Superior temporal gyrus (tissue), 1 donor: Measurements from ENCODE around the gene STK32C.
"Not testable (repeated sequence)": the region's sequence is repeated elsewhere in the genome, so short reads cannot be mapped to it uniquely, and the experiment has no call there.

Source experiments
- DNase-seq: peaks from one replicate; pipeline ENCODE4 v3.0.0-alpha.2; 2016; ENCODE audit errors: extremely low spot score

STK32C gene

DNA sequence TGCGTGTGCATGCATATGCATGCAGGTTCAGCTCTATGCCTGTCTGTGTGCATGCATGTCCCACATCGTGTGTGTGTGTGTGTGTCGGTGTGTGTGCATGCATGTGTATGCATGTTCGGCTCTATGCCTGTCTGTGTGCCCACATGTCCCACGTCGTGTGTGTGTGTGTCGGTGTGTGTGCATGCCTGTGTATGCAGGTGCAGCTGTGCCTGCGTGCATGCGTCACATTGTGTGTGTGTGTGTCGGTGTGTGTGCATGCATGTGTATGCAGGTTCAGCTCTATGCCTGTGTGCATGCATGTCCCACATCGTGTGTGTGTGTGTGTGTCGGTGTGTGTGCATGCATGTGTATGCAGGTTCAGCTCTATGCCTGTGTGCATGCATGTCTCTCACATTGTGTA lies 39.8 kb downstream of the STK32C start:
- not testable (repeated sequence) for DNase-seq

DNA sequence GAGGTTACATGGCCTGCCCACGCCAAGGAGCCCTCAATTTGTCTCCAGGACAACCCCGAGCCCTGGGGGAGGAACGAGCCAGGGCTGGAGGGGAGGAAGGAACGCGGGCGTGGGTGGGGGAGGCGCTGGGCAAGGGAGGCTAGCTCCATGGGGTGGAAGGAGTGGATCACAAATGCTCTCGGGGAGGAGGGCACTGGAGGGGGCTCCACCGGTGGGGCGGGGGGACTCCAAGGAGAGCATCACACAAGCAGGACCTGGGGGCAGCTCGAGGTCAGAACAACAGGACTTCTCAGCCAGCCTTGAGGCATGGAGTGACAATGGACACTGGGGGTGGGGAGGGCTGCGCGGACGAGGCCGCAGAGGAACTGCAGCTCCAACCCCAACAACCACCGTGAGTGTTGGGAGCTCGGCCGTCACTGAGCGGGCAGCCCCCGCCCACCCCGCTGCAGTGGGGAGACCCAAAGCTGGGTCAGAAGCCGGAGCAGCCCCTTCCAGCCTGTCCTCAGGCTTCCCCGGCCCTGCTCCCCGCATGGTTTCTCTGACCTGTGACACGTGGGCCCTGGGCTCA lies 41.1 kb downstream of the STK32C start:
- no peak for DNase-seq

- no peak for DNase-seq
These were observed 41.8 kb downstream of the STK32C start for GRCh38 chr10:132265890-132266496.

GRCh38 chr10:132264966-132265889 lies 42.5 kb downstream of the STK32C start:
- no peak for DNase-seq

DNA sequence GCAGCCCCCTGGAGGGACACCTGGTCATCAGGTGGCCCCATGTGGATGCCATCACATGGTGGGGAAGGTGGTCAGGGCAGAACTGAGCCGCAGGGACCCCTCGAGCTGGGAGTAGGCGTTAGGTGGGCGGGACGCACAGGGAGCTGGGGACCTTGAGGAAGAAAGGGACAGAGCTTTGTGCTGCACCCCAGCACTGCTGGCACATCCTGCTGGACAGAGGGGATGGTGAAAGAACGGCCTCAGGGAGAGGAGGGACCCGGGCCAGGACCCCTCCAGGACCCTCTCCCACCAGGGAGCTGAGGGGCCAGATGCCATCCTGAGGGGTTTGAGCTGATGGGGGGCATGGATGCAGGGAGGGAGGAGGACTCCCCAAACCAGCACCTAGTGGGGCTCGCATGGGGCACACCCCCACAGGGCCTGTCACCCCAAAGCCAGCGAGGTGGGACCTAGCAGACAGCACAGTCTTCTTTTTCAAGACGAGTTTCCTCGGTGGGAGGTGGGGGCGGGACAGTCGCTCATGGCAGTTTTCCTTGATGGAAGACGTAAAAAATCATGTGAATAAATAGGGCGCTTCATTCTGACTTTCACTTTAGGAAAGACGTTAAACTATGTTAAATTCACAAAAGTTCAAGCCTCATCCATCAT lies 43.3 kb downstream of the STK32C start:
- no peak for DNase-seq

DNA sequence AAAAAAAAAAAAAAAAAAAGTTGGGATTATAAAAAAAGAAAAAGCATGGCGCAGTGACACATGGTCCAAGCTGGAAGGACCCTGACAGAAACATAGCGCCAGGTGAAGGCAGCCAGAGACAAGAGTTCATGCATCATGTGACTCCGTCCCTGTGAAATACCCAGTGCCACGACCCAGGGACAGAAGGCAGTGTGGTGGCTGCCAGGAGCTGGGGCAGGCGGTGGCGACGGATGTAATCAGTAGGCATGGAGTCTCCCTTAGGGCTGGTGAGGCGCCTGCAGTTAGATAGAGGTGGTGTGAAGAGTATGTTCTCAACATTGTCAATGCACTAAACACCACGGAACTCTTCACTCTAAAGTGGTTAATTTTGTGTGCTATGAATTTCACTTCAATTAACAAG lies 43.9 kb downstream of the STK32C start:
- no peak for DNase-seq

GRCh38 chr10:132259702-132260482 lies 47.9 kb downstream of the STK32C start:
- DNase-seq: no peak

GRCh38 chr10:132258423-132258822 lies 49.3 kb downstream of the STK32C start:
- no peak for DNase-seq

GRCh38 chr10:132257907-132258306 lies 49.8 kb downstream of the STK32C start:
- no peak for DNase-seq

DNA sequence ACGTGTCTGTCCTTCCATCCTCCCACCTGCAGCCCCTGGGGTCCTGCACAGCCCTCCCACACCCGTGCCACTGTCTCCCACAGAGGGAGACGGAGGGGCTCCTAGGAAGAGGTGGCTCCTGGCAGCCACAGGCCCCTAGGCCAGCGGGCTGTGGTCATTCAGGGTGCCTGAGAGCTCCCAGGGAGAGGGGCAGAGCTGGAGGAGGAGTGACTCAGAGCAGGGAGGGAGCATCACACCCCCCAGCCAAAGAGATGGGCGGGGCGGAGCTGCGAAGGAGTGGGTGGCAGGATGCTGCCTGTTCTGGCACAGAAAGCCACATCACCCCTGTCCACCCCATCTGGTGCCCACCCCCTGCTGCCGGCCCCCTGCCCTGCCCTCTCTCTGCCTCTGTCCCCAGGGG lies 50.5 kb downstream of the STK32C start:
- DNase-seq: no peak

DNA sequence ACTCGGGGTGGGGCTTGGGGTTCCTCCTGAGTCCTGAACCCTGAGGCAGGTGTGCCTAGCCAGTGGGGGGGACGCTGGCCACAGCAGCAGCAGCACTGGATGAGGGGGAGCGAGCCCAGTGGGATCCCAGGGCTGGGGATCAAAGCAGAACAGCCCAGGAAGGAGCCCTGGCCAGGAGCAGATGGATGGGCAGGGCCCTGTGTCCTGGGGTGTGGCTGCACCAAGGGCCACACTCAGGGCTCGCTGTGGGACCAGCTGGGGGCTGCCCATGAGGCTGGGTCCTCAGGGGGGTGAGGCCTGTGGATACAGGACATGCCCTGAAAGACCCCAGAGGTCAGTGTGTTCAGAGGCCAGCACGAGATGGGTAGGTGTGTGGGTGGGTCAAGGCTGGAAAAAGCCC lies 50.9 kb downstream of the STK32C start:
- no peak for DNase-seq

- DNase-seq: no peak
These were observed 52.0 kb downstream of the STK32C start for GRCh38 chr10:132255489-132256344.

DNA sequence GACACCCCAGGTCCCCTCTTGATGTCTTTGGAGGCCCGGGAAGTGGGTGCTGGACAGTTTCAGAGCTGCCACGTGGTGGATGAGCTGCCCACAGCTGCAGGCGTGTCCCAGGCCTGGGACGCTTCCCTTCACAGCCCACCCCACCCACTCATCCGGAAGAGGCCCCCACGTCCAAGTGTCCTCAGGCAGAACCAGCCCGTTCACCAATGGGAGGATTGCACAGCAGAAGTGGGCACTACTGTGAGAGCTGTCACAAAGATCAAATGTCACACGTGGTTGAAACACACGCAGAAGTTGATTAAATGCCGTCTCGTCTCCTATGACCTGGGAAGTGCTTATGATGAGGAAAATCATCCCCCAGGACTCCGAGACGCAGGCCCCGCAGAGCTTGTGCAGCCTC lies 52.9 kb downstream of the STK32C start:
- no peak for DNase-seq

GRCh38 chr10:132253092-132253687 lies 54.6 kb downstream of the STK32C start:
- no peak for DNase-seq

- DNase-seq: no peak
These were observed 55.3 kb downstream of the STK32C start for GRCh38 chr10:132252412-132252811.

DNA sequence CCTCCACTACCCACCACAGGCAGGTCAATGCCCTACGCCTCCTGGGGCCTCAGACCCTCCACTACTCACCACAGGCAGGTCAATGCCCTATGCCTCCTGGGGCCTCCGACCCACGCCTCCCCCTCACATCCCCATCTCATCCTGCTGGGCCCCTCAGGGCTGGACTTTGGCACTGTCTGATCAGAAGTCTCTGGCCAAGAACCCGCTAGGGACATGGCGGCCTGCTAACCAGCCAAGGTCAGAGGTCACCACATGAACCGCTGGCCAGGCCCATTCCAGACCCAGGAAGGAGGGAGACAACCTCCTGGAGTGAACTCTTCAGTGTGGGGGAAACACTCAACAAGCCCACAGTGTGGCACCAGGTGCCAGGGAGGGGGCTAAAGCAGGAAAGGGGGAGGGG lies 55.8 kb downstream of the STK32C start:
- DNase-seq: no peak

DNA sequence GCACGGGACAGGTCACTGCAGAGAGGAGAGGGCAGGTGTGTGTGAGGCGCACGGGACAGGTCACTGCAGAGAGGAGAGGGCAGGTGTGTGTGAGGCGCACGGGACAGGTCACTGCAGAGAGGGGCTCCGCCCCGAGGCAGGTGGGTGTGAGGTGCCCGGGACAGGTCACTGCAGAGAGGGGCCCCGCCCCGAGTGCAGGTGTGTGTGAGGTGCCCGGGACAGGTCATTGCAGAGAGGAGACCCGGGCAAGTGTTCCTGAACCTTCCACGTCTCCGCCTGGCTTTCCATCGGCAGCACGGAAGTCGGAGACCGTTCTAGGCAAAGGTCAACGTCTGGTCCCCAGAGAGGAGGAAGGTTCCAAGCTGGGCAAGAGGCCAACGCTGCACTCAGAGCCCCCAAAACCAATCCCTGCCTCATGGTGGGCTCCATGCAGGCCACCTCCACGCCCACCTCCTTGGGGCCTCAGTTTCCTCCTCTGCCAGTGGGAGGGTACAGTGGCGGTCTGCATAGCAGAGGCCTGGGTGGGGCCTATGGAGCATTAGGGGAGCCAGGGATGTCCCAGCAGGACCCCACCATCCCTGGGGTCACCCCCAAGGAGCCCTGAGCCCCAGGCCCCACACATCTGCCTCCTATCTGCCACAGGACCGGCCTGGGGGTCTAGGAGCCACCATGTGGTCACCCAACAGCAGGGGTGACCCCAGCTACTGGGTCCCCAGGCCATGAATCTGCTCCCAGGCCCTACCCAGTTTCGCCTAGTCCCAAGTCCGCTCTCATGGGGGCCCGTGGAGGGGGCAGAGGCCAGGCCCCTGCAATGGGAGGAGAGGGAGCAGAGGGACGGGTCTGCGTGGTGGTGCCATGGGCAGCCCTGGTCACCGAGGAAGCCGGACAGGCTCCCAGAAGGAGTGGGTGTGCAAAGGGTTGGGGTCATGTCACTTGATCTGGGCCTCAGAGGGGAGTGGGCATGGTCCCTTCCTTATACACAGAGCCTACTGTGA lies 57.0 kb downstream of the STK32C start:
- DNase-seq: no peak

- DNase-seq: no peak
These were observed 57.9 kb downstream of the STK32C start for GRCh38 chr10:132249824-132250375.
